HG02852 (cell line): ENCODE results near the gene KLHDC1.
"Not testable (repeated sequence)": the region's sequence is repeated elsewhere in the genome, so short reads cannot be mapped to it uniquely, and the experiment has no call there.

Source experiments
- ATAC-seq: cut with Tn5 transposase; IDR thresholded peaks from one replicate; pipeline ENCODE4 v1.9.1; 2021; ENCODE audit warnings: mild to moderate bottlenecking, moderate library complexity; ENCODE audit not compliant: unreplicated experiment

The KLHDC1 gene

GRCh38 chr14:49721733-49722435 is 29.0 kb downstream of the KLHDC1 start:
- not testable (repeated sequence) for ATAC-seq

GRCh38 chr14:49727171-49727570 is 34.3 kb downstream of the KLHDC1 start:
- ATAC-seq: no peak

- ATAC-seq: no peak
Measured at GRCh38 chr14:49732896-49733295, 40.0 kb downstream of the KLHDC1 start.

GRCh38 chr14:49733836-49734235 is 40.9 kb downstream of the KLHDC1 start:
- ATAC-seq: no peak

- not testable (repeated sequence) for ATAC-seq
Measured at GRCh38 chr14:49735669-49736068, 42.7 kb downstream of the KLHDC1 start.

GRCh38 chr14:49745191-49745590 is 52.3 kb downstream of the KLHDC1 start:
- ATAC-seq: no peak

- ATAC-seq: not testable (repeated sequence)
Measured at GRCh38 chr14:49746476-49746875, 53.6 kb downstream of the KLHDC1 start.

- no peak for ATAC-seq
Measured at GRCh38 chr14:49754570-49755097, 61.7 kb downstream of the KLHDC1 start.

- ATAC-seq: no peak
Measured at GRCh38 chr14:49755378-49755777, 62.5 kb downstream of the KLHDC1 start.

GRCh38 chr14:49761839-49762551 is 69.1 kb downstream of the KLHDC1 start:
- ATAC-seq: no peak

GRCh38 chr14:49766839-49767238 is 73.9 kb downstream of the KLHDC1 start:
- no peak for ATAC-seq

- no peak for ATAC-seq
Measured at GRCh38 chr14:49767270-49767570, 74.3 kb downstream of the KLHDC1 start.

- peak; percentile 90 for ATAC-seq
Measured at GRCh38 chr14:49767571-49768300, 74.8 kb downstream of the KLHDC1 start, which contains the start of gene KLHDC2. KLHDC2 (plus strand) TSS chr14:49768153; CDS start chr14:49768469, 316 bp downstream.

- ATAC-seq: peak; percentile 32
Measured at GRCh38 chr14:49768301-49769121, 75.6 kb downstream of the KLHDC1 start.

- ATAC-seq: no peak
Measured at GRCh38 chr14:49769171-49769570, 76.3 kb downstream of the KLHDC1 start.

- ATAC-seq: no peak
Measured at GRCh38 chr14:49769581-49770211, 76.8 kb downstream of the KLHDC1 start.

GRCh38 chr14:49770212-49770817 is 77.4 kb downstream of the KLHDC1 start:
- no peak for ATAC-seq

GRCh38 chr14:49771691-49772090 is 78.8 kb downstream of the KLHDC1 start:
- ATAC-seq: not testable (repeated sequence)

GRCh38 chr14:49774106-49774505 is 81.2 kb downstream of the KLHDC1 start:
- no peak for ATAC-seq

- ATAC-seq: no peak
Measured at GRCh38 chr14:49778421-49778820, 85.5 kb downstream of the KLHDC1 start.
